ENCODE measurements around the gene GPR183. TPM values are rescaled to one million over a fixed set of nuclear protein-coding genes. Genes with fewer than 3 reads are reported as not detected.

Gene GPR183
- total and polyA plus RNA-seq, 2 of the 8 experiments (the other 6 are each of a cell fraction or from before 2014, with no cell fraction given): not detected

DNA sequence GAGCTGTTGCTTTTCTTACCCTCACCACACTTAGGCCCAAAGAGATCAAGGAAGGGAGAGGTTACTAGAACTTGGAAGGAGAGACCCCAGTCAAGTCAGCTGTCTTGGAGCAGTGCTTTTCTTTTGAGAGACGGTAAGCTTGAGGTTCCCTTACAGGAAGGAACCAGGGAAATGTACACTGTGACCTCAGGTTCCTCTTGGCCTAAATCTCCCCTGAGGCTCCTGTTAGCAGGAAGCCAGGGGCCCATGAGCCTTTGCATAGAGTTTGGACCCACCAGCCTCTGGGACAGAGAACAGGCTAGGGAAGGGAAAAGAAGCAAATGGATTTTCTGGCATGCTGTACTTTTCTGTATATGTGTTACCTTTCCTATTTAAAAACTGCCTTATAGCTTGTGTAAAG, 43.1 kb downstream of the GPR183 start:
- FAIRE-seq: no peak
- Histone ChIP-seq H2BK120ac (replicated peaks; ENCODE audit: low read depth, low read length) (no peak overlapping the region), H2BK5ac (ENCODE audit: low read depth, low read length) (no peak overlapping the region), H2AK5ac (ENCODE audit: low read depth, low read length) (no peak overlapping the region), H3K27me3 (replicated peaks in 1 of 4; ENCODE audit: control insufficient read depth in 3 of 4, extremely low read depth in 1 of 4, insufficient read depth in 3 of 4, low read length in 3 of 4) (no peaks in the 10 kb centered on the region), H2BK20ac (ENCODE audit: low read length) (no peak overlapping the region), H3K23ac (ENCODE audit: insufficient read length) (no peak overlapping the region), H3K4me3 (ENCODE audit: extremely low read depth in 1 of 4, insufficient read depth in 2 of 4, low read depth in 3 of 4, low read length in 4 of 4) (no peak overlapping the region), H3K36me3 (ENCODE audit: control insufficient read depth in 2 of 4, insufficient read depth in 4 of 4, low read length in 3 of 4) (peaks cover 0 to 3% (median 1%) of the 10 kb centered on the region in 4 experiments; a peak in 2 of 8 replicates), H4K5ac (ENCODE audit: insufficient read length, low read depth, low read length) (no peak overlapping the region), H3K79me1 (ENCODE audit: low read depth, low read length) (peaks cover 2% of the 10 kb centered on the region; the same call in 1 of the 2 replicates), H3K4me1 (replicated peaks in 1 of 4; ENCODE audit: control insufficient read depth in 3 of 4, insufficient read depth in 4 of 4, low read length in 3 of 4) (no peaks in the 10 kb centered on the region; a peak in 1 of 7 replicates), H3K9me3 (ENCODE audit: insufficient read depth in 2 of 2, low read depth in 1 of 2, low read length in 1 of 2) (no peaks in the 10 kb centered on the region), H2BK15ac (ENCODE audit: low read length) (no peak overlapping the region), H3K23me2 (ENCODE audit: low read depth, low read length) (peaks cover 2% of the 10 kb centered on the region; the same call in 1 of the 2 replicates), H3K27ac (ENCODE audit: low read depth, low read length) (no peak overlapping the region), H4K91ac (replicated peaks; ENCODE audit: insufficient read length, low read length) (no peak overlapping the region), H2AFZ (ENCODE audit: low read length) (no peak overlapping the region), H4K8ac (ENCODE audit: extremely low read depth, insufficient read depth, low read length) (no peak overlapping the region), H3K4ac (replicated peaks; ENCODE audit: insufficient read length, low read depth, low read length) (no peak overlapping the region), H3K4me2 (ENCODE audit: insufficient read depth in 1 of 2, low read depth in 2 of 2, low read length in 2 of 2) (no peak overlapping the region), H4K20me1 (replicated peaks in 1 of 2; ENCODE audit: control insufficient read depth in 1 of 2, insufficient read depth in 2 of 2, low read length in 2 of 2) (peaks cover 0 to 3% of the 10 kb centered on the region in 2 experiments), H2BK12ac (ENCODE audit: low read depth, low read length) (no peak overlapping the region), H3K79me2 (ENCODE audit: control insufficient read depth in 1 of 2, insufficient read depth in 2 of 2, low read length in 2 of 2) (no peaks in the 10 kb centered on the region; a peak in 1 of 4 replicates), H3K9ac (replicated peaks in 1 of 4; ENCODE audit: extremely low read depth in 1 of 4, low read depth in 3 of 4, low read length in 3 of 4) (no peak overlapping the region), H3K56ac (replicated peaks; ENCODE audit: insufficient read length, low read depth, low read length) (no peak overlapping the region), H3K18ac (ENCODE audit: extremely low read depth, low read length) (no peak overlapping the region), H3K14ac (ENCODE audit: insufficient read length) (no peak overlapping the region)
- ChIA-PET CTCF (ENCODE audit: partially characterized antibody) (interaction anchor here (0.6 to 10.8 kb wide), 17 partner anchors 8 to 424 kb away, joined by 3 to 242 read pairs (median 5); partner anchors contain the start of genes GPR18 and UBAC2), POLR2A (ENCODE audit: partially characterized antibody) (interaction anchor here (0.6 to 1.8 kb wide), 4 partner anchors 17 to 88 kb away, joined by 3 to 6 read pairs (median 4); partner anchors contain the start of gene UBAC2)
- WGBS, 2 experiments (ENCODE audit: extremely low coverage in 1 of 2, insufficient coverage in 1 of 2, insufficient read length in 1 of 2, insufficient replicate concordance in 2 of 2, low coverage in 1 of 2, low lambda C conversion rate in 2 of 2, missing lambda C conversion rate in 1 of 2): 72% methylated on average over 1 of the region's 1 CpG; no CpG with 5 or more reads in 1 of the 2 experiments
- no peak for DNase-seq (ENCODE audit: low read depth in 1 of 2, low spot score in 2 of 2)
- TF ChIP-seq RXRA (IDR thresholded peaks at IDR 0.05; ENCODE audit: insufficient read depth, low read depth, low read length) (no peak), TCF12 (IDR thresholded peaks at IDR 0.05; ENCODE audit: low read depth, low read length) (no peak), CHD2 (IDR thresholded peaks at IDR 0.05; ENCODE audit: low read length) (no peak), CBX5 (IDR thresholded peaks at IDR 0.05; ENCODE audit: low read depth, low read length) (no peak), TBP (IDR thresholded peaks at IDR 0.05; ENCODE audit: low read depth, low read length) (no peak), POU5F1 (IDR thresholded peaks at IDR 0.05; ENCODE audit: low read depth, low read length) (no peak), BCL11A (IDR thresholded peaks at IDR 0.05; ENCODE audit: low read depth in 2 of 2, low read length in 2 of 2) (no peak), YY1 (IDR thresholded peaks at IDR 0.05; ENCODE audit: low read depth, low read length) (no peak), PHF8 (conservative IDR thresholded peaks at IDR 0.05; ENCODE audit: low read depth, low read length) (no peak), KDM5A (IDR thresholded peaks at IDR 0.05; ENCODE audit: low read length) (no peak)
- TF ChIP-seq, protein P1, sequence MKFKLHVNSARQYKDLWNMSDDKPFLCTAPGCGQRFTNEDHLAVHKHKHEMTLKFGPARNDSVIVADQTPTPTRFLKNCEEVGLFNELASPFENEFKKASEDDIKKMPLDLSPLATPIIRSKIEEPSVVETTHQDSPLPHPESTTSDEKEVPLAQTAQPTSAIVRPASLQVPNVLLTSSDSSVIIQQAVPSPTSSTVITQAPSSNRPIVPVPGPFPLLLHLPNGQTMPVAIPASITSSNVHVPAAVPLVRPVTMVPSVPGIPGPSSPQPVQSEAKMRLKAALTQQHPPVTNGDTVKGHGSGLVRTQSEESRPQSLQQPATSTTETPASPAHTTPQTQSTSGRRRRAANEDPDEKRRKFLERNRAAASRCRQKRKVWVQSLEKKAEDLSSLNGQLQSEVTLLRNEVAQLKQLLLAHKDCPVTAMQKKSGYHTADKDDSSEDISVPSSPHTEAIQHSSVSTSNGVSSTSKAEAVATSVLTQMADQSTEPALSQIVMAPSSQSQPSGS (IDR thresholded peaks at IDR 0.05; ENCODE audit: low read length): no peak
- TF ChIP-seq, protein P2, sequence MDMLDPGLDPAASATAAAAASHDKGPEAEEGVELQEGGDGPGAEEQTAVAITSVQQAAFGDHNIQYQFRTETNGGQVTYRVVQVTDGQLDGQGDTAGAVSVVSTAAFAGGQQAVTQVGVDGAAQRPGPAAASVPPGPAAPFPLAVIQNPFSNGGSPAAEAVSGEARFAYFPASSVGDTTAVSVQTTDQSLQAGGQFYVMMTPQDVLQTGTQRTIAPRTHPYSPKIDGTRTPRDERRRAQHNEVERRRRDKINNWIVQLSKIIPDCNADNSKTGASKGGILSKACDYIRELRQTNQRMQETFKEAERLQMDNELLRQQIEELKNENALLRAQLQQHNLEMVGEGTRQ (IDR thresholded peaks at IDR 0.05; ENCODE audit: low read length): no peak
